ENCODE results near the gene ENTPD2.
A peak's percentile ranks its signal among the peaks of the same experiment; 100 is the strongest.
"Not testable (repeated sequence)": the region's sequence is repeated elsewhere in the genome, so short reads cannot be mapped to it uniquely, and the experiment has no call there.

Gene ENTPD2

DNA sequence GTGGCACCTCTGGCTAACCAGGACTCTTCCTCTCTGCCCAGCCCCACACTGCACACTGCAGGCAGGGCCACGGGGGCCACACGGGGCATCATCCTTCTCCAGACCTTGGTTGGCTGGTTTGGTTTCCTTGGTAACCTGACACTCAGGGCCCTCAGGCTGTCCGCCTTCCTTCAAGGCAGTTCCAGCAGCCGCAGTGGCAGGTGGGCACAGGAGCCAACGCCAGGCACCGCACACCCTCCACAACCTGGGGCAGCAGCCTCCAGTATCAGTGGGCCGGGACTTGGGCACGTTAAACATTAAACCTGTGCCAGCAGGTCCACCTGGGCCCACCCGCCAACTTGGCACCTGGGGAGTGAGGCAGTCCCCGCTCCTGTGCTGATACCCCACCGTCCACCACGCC, 9.8 kb downstream of the ENTPD2 start:
- no peak for DNase-seq

DNA sequence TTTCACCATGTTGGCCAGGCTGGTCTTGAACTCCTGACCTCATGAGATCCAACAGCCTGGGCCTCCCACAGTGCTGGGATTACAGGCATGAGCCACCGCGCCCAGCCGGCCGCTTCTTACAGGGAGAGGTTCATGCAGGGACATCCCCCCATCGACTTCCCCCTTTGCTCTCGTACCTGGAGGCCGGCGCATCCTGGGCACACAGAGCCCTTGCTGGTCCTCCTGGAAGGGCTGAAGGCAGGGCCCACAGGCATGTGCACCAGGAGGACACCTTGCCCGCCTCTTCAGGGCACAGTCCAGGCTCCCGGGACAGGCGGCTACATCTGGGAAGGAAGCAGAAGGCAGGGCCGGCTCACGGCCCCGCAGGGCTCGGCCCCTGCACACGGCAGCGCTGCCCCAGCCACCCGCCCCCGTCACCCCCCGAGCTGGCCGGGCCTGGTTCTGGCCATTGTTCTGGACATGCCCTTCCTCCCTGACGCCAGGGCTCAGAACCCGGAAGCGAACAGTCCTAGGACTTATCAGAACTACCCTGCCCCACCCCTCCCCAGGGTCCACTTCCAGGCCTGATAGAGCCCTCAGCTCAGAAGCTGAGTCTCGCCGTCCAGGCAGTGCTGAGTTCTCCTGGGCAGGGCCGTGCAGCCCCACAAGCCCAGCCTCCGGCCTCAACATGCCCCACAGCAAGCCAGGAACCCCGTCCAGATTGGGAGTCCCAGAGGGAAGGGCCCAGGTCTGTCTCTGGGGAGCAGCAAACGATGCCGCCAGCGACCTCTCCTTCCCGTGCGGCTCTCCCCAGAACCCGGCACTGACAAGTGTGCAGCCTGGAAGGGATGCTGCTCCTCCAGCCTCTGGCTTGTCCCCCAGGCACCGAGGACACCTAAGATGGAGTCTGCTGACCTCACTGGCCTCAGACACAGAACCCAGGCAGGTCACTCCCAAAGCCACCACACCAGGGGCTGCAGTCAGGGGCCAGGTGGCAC, 10.8 kb downstream of the ENTPD2 start:
- no peak for DNase-seq

DNA sequence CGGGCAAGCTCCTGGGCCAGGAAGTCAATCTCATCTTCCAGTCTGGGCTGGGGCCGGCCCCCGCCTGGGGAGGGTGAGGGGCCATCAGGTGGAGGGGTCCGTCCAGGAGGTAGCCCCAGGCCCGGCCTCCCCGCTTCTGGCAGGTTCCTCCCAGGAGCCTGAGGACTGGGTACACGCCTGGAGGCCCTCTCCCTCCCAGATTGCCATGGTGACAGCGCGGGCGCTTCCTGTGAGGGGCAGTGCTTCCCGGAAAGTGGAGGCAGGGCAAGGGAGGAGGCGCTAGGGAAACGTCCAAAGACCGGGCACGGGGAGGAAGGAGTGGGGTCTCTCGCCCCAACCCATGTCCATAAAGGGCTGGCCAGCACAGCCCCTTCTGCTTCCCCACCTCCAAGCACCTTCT, 12.7 kb downstream of the ENTPD2 start:
- no peak for DNase-seq

DNA sequence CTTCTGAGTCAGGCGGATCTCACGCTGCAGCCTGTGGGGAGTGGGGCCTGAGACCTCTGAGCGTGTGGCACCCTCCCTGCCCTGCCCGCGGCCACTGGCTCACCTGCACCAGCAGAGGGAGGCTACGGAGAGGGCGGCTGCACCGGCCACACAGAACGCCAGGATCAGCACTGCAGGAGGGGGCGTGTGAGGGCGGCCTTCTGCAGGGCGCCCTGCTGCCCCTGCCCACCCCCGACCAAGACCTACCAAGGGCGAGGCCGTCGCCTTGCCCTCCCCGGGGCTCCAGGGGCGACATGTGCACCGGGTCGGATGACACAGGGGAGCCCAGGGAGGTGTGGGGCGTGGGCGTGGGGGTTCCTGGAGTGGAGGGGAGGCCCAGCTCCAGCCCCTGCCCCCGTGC, 13.3 kb downstream of the ENTPD2 start:
- DNase-seq: no peak

GRCh38 chr9:137039611-137040366, 14.1 kb downstream of the ENTPD2 start:
- no peak for DNase-seq

GRCh38 chr9:137038916-137039315, 14.9 kb downstream of the ENTPD2 start:
- DNase-seq: no peak

DNA sequence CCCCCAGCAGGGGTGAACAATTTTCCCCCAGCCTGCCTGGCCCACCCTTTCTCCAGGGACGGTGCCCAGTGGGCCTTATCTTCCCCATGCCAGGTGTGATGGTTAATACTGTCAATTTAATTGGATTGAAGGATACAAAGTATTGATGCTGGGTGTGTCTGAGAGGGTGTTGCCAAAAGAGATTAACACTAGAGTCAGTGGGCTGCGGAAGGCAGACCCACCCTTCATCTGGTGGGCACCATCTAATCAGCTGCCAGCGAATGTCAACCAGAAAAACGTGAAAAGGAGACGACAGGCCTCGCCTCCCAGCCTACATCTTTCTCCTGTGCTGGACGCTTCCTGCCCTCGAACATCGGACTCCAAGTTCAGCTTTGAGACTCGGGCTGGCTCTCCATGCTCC, 16.4 kb downstream of the ENTPD2 start:
- DNase-seq: no peak

DNA sequence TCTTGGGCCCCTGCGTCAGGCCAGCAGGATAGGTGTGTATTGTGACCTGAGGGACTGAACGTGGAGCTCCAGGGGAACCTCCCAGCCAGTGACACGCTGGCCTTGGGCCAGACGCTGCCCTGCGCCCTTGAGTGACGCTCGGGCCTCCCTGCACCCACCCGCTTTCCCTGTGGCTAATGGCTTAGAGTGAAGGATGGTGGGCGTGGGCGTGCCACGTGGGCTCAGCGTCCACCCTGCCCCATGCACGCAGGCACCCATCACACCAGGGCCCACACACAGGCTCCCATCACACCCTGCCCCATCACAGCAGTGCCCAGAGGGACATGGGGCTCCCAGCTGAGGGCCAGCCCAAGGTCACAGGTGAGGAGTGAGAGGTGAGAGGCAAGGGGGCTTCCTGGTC, 16.8 kb downstream of the ENTPD2 start:
- no peak for DNase-seq

DNA sequence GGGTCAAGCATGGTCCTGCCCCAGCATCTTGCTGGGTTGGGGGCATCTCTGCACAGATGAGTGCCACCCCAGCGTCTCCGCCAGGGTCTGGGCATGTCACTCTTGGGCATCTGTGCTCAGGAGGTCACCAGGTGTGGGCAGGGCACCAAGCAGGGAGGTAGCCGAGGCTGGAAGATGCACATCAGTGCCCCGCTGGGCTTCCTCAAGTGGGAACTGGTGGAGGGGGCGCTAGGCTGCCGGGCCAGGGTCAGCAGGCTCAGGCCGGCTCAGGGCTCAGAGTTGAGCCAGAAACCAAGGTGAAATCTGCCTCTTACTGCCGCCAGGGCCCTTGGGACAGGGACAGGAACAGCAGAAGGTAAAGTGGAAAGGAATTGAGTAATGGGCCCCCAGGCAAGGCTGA, 17.9 kb downstream of the ENTPD2 start:
- DNase-seq: no peak

DNA sequence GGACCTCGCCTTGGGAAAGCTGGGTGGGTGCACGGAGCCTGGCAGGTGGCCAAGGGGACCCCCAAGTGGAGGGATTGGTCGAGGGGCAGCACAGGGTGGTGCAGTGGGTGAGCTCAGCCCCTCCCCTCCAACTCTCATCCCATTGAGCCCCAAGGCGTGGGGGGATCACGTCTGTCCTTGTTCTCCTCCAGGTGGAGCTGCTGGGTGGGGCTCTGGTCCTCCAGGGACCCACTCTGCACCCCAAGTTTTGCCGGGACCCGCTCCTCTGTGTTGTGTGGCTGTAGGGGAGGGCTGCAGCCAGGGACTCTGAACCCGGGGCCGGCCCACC, 18.4 kb downstream of the ENTPD2 start:
- no peak for DNase-seq

GRCh38 chr9:137034709-137035506, 19.0 kb downstream of the ENTPD2 start:
- DNase-seq: peak; percentile 74

- DNase-seq: no peak
These were observed 19.7 kb downstream of the ENTPD2 start for GRCh38 chr9:137034039-137034708.

- not testable (repeated sequence) for DNase-seq
These were observed 20.4 kb downstream of the ENTPD2 start for GRCh38 chr9:137033481-137033880.

DNA sequence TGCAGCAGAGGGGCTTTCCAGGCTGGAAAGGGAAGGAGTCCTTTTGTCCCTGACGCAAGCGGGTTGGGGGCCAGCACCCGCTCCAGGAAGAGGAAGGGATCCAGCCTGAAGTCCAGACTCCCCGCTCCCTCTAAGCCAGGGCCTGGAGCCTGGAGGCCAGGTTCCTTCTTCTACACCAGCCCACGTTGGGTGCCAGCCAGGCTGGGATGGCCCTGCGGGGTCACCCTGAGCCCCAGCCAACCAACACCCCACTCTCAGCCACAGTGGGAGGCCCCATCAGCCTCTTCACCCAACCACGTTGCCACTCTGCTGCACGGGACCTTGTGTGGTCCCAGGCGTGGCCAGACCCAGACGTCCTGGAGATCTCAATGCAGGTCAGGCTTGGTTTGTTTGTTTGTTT, 21.0 kb downstream of the ENTPD2 start:
- no peak for DNase-seq

DNA sequence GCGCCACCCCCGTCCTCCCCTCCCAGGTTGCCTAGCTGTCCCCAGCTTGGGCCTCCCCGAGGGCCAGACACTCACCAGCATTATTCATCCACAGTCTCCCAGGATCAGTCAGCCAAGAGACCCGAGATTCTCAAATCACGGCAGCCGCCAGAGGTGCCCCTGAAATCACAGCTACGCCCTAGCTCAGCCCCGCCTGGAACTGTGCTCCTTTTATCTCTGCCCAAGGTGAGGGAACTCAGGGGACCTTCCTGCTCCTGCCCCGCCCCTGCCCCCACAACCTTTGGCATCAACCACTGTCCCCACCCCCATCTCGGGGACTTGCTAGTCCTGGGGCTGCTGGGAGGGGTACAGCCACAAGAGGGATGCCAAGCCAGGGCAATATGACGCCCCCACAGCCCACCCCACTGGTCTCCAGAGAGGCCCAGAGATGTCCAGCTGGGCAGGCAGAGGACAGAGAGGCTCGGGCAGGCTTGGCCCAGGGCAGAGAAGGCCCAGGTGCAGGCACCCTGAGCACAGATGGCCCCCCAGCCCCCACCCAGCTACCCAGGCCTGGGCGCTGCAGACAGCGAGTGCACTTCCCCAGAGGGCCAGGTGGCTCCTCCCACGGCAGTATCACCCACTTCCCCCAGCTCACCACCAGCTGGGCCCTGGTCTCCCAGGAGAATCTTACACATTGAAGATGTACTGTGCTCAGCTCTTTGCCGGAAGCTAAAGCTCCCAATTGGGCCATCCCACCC, 21.8 kb downstream of the ENTPD2 start, which contains the start of gene FUT7:
Gene FUT7 (minus strand): TSS at position 185 of the 737 bp plus-strand sequence. CDS start 97 bp downstream, at position 88.
- no peak for DNase-seq

DNA sequence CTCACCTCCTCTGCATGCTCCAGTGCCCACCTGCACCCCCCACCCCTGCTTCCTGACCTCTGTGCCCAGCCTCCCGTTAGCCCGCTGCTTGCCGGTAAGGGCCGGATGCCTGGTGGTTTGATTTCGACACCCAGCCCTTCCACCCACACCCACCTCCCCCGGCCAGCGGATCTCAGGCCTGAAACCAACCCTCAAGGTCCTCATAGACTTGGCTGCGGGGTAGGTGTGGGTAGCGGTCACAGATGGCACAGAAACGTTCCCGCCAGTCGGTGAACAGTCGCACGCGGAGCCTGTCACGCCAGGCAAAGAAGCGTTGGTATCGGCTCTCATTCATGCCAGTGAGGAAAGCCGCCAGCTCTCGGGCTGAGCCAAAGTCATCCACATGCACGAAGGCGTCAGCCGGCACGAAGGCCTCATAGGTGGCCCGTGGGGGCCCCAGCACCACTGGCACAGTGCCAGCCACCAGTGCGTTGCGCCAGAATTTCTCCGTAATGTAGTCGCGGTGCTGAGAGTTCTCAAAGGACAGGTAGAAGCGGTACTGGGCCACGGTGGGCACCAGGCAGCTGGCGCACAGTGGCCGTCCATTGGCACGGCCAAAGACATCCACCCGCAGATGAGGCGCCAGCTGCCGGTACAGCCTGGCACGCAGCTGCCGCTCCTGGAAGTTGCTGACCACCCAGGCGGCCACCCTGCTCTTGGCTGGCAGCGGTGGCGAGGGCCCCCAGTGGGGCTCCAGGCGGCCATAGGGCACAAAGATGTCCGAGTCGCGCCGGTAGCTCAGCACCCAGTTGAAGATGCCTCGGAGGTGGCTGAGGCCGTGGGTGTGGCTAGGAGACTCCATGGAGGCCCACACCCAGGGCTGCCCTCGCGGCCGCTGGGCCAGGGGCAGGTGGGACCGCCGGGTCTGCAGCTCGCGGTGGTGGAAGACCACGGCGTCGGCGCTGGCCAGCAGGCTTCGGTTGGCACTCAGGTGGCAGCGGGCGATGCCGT, 23.0 kb downstream of the ENTPD2 start:
- DNase-seq: no peak

GRCh38 chr9:137030006-137030405, 23.9 kb downstream of the ENTPD2 start:
- DNase-seq: no peak

DNA sequence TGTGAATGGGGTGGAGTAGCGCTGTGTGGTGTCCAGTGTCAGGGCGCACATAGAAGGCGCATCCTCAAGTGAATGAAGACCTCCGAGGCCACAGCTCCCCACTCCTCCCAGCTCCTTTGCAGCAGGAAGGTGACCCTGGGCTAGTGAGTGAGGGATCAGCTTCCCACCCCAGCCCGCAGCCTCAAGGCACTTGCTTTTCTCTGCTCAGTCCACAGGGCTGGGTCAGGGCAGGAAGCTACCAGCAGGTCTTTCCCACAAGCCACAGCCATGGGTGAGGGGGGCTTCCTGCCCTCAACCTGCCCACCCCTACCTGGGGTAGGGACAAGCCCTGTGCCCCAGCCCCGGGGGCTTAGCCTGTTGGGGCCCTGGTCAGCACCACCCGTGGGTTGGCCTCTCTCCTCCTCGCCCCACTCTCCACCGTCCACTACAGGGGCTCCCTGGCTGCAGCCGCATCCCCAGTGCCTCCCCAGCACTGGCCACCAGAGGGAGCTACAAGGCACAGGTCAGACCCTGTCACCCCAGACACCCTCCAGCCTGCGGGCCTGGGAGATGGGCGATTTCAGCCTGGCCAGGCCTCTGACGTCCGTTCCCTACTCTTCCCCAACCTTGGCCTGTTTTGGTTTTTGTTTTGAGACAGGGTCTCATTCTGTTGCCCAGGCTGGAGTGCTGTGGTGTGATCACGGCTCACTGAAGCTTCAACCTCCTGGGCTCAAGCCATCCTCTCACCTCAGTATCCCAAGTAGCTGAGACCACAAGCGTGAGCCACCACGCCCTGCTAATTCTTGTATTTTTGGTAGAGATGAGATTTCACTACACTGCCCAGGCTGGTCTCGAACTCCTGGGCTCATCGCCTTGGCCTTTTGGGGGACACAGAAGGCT, 24.6 kb downstream of the ENTPD2 start:
- DNase-seq: no peak

DNA sequence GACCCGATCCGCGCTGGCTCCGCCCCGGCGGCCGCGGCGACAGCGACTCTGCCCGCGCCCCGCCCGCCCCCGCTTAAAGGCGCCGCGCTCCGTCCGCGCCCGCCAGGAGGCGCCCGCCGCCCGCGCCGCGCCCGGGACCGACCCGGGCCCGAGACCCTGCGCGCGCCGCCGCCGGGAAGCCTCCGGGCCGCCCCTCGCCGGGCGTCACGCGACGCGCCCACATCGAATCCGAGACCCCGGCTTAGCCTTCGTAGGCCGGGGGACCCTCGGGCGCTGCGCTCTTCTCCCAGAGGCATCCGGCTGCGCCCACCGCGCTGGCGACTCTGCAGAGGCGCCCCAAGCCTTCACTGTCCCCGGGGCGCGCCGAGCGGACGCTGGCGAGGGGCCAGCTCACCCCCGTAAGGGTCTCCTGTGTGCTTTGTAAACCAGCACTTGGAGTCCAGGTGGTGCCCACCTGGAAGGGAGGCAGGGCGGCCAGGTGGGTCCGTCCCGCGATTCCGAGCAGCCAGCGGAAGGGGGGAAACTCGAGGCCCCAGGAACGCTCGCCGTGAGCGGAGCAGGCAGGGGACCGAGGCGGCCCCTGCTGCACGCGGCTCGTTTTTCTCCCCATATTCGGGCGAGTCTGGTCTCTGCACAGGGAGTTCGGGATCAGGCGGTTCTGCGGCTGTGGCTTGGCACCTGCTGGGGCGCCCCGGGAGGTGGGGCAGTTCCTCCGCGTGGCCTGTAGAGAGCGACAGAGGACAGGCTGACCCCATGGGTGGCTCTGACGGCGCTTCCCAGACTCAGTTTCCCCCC, 25.4 kb downstream of the ENTPD2 start:
- no peak for DNase-seq

Measured in kidney glomerular epithelial cell (primary cell).